ENCODE results near the gene SHROOM1.

DNA sequence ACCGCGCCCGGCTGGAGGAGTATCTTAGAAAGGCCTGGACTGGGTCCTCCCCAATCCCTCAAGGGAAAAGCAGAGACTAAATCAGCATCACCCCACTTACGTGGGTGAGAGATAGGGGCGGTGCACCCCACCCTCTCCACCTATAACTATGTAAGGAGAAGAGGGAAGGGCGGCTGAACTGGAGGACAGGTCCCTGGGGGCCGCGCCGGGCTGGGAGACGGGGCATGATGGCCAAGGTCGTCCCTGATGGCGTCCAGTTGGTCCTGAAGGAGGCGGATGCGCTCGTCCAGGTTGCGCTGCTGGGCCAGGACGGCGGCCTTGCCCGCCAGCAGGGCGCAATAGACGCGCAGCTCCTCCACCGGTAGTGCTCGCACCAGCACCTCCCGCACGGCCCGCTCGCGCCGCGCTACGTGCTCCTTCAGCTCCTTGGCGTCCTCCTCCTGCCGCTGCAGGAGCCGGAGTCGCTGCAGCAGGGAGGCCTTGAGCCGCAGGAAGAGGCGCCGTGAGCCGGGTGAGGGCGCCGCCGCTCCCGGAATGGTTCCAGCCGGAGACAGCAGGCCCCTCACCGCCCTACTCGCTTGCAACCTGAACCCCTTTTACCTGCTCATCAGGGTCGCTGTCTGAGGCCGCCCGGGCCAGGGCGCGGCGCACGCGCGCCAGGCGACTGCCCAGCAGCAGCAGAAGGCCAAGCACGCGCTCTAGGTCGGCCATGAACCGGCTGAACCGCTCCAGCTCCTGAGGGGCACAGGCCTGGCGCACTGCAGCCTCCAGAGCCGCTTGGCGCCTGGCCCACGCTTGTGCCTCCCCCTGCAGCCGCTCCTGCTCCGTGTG, 7.6 kb downstream of the SHROOM1 start:
- TF ChIP-seq CTCF (IDR thresholded peaks at IDR 0.05) (peak in 3 of 6 experiments; percentile 7 to 14 (median 9)), POLR2A (IDR thresholded peaks at IDR 0.05) (no peak), POLR2AphosphoS5 (IDR thresholded peaks at IDR 0.05) (no peak)
